ENCODE data around the gene TTC31. TPM values are rescaled to one million over a fixed set of nuclear protein-coding genes. Genes with fewer than 3 reads are reported as not detected.
"Not testable (repeated sequence)": the region's sequence is repeated elsewhere in the genome, so short reads cannot be mapped to it uniquely, and the experiment has no call there.

Gene TTC31
- 5.0 and 5.4 TPM in 2 replicates for total RNA-seq

DNA sequence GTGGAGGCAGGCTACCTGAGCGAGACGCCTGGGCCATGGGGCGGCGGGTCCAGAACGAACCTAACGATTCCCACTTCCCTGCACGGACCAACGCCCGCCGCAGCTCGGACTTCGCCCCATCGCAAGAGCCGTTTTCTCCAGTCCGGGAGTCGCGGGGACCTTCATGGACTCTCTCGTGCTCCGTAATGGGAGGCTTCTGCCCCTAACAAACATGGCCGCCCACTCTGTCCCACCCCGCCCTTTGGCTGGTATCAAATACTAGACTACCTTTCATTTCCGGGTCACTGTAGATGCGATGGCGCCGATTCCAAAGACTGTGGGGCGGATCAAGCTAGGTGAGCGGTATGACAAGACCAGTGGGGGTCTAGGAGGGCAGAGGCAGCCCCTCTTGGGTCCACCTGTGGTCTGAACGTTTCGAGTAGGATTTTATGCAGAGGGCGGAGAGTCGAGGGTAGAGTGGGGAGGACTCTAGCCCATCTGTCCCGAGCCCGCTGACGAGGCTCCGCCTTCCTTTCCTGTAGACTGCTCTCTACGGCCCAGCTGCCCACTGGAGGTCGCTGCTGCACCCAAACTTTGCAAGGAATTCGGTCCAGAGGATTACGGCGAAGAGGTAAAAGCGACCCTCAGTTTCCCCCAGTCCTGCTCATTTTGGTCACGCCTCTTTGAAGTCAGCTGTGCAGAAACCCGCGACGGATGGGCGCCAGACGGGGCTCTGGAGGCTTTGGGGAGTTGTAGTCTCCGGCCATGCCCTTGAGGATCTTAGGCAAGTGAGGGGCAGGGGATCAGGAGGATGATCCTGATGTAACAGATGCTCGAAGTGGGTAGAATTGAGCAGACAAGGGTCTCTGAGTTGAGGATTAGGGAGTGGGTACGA is at the start of gene TTC31, which contains the start of gene CCDC142:
Gene TTC31 (plus strand): TSS at position 281 of the 874 bp plus-strand sequence. CDS start 15 bp downstream, at position 296.
Gene CCDC142 (minus strand): TSS at position 198 of the 874 bp plus-strand sequence. CDS start 161 bp downstream, at position 37.
- DNase-seq (ENCODE audit: low read depth in 2 of 2), result peak; percentile 97

- DNase-seq (ENCODE audit: low read depth in 2 of 2), result no peak
Observed at GRCh38 chr2:74436111-74436805, 46.6 kb upstream of the TTC31 start.

DNA sequence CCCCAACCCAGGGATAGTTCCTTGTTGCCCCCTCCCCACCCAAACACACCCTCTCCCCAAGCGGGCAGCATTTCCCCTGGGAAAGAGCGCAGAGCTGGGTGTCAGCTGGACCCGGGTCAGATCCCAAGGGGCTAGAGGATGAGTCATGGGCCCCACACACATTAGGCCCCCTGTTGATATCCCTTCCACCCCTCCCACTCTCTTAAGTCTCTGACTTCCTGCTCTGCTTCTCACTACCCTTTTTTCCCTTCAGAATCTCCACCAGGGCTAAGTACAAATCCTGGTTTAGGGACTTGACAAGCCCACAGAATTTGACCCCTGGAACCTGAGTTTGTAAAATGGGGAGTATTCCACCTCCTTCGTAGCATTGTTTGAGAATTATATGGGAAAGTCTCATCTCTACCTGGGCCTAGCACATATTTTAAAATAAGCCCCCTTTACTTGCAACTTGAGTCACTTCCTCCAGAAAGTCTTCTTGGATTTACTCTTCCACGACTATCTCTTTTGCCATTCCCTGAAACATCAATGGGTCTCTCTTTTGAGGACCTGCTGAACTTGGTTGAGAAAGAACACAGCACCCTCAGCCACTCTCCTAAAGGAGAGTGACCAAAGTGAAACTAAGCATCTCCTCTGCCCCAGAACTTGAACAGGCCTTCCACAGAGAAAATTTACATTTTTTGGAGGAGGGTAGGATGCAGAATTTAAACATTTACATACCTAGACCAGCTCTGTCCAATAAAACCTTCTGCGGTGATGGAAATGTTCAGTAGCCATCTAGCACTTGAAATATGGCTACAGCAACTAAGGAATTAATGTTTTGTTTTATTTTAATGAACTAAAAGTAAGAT is 45.8 kb upstream of the TTC31 start:
- DNase-seq (ENCODE audit: low read depth in 2 of 2), result no peak

DNA sequence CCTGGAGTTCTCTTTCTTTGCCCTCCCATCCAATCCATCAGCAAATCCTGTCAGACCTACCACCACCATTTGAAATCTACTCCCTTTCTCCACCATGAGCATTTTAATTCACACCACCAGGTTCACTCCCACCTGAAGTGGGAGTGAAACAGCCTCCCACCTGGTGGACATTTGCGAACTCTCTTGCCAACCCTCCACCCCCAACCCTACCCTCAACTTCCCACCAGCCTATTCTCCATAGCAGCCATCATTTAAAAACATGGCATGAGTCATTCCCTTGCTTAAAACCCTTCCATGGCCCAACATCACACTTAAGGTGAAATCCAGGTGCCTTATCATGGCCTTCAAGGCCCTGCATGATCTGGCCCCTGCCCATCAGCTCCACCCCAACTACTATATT is 44.6 kb upstream of the TTC31 start:
- DNase-seq (ENCODE audit: low read depth in 2 of 2), result no peak

- no peak for DNase-seq (ENCODE audit: low read depth in 2 of 2)
Observed at GRCh38 chr2:74439373-74439772, 43.5 kb upstream of the TTC31 start.

DNA sequence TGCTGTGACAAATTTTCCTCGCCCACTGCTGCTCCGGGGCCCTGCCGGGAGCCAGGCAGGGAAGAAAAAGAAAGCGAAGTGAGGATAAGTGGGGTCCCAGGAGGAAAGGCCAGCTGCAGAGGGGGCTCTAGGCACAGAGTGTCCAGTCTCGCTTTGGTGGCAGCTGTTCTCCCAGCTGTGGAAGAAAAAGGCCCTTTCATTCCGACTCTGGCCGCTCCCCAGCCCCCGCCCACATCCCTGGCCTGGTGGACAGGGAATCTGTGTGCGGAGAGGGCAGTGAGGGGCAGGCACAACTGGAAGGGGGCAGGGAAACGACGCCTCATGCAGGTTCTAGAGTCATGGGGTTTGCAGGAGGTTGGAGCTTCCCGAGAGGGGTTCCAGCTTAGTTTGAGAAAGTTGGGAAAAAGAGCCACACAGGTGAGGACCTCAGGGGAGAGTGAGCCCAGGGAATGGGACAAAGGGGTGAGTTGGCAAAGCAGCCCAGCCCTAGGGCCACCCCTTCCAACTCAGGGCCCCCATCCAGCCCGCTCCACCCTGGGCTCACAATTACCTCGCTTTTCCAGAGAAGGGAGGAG is 43.0 kb upstream of the TTC31 start:
- DNase-seq (ENCODE audit: low read depth in 2 of 2), result peak in 1 of 2 donors; percentile 68

GRCh38 chr2:74440378-74441169 is 42.3 kb upstream of the TTC31 start:
- DNase-seq (ENCODE audit: low read depth in 2 of 2), result peak; percentile 52 to 81

DNA sequence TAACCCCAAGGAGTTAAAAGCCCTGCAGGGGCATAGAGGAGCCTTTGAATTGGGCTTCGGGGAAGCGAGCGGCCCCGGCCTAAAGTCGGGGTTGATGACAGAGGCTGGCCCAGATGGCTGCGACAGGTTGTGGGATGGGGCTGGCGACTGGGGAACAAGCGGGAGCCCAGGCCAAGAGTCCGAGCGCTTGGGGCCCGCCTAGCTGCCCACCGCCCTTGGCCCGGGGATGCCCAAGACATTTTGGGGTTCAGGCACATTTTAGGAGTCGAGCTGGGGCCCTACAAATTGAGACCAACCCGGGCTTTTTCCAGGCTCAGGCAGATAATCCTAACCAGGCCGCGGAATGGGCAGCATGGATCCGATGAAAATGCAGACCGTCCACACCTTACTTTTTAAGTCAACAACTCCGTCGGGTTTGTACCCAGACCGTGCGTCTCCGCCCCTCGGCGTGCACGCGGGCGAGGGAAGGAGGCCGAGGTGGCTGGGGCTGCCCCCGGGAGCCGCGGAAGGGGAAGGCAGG is 41.7 kb upstream of the TTC31 start:
- DNase-seq (ENCODE audit: low read depth in 2 of 2), result no peak

DNA sequence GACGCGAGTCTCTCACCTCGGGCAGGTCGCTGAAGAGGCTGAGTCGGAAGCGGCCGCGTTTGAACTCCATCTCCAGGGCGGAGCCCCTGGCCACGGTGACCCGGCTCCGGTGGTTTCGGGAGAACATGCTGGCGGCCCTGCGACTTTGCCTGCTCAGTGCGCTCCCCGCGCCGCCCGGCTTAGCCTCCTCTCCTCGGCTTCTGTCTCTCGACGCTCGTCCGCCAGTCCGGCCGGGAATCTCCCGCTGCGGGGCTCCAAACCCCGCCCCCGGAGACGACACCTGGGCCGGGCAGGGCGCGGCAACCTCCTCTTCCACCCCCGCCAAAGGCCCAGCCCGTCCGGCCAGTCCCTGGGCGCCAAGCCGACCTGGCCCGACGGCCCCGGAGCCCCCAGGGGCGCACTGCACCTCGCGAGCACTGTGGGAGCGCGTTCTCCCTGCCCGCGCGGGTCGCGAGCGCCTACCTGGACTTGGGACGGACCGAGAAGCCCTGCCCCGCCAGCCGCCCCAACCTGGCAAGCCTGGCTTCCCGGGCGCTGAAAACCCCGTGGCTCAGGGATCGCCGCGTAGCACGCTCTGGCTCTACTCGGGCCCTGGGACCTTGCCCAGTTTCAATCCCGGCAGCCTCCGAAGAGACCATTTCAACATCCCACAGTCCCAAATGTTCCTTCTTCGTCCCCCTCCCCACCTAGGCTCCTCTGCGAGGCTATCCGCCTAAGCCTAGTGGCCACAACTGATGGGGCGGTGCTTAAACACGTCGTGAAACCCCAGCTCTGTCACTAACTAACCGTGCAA is 41.0 kb upstream of the TTC31 start, which contains the start of gene RTKN:
Gene RTKN (minus strand): TSS at position 248 of the 793 bp plus-strand sequence. CDS start 121 bp downstream, at position 127.
- DNase-seq (ENCODE audit: low read depth in 2 of 2), result peak in 1 of 2 donors; percentile 38

- not testable (repeated sequence) for DNase-seq (ENCODE audit: low read depth in 2 of 2)
Observed at GRCh38 chr2:74442483-74443297, 40.2 kb upstream of the TTC31 start.

- DNase-seq (ENCODE audit: low read depth in 2 of 2), result peak in 1 of 2 donors; percentile 63
Observed at GRCh38 chr2:74444498-74445318, 38.2 kb upstream of the TTC31 start.

- no peak for DNase-seq (ENCODE audit: low read depth in 2 of 2)
Observed at GRCh38 chr2:74447230-74447999, 35.5 kb upstream of the TTC31 start.

DNA sequence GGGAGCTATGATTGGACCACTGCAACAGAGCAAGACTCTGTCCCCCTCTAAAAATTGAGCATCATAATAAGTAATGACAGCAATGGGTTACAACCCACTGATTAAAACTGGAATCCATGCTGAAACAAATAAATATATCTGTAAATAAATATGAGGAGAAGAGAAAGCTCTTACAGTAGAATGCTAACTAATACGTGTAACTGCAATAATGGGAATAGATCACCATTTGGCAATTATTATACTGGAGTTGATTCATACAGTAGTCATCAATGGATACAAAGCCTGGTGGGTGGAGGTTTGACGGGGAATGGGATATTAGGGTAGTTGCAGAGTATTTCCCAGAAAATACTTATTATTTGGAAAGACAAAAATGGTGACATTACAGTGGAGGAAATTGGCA is 34.1 kb upstream of the TTC31 start:
- no peak for DNase-seq (ENCODE audit: low read depth in 2 of 2)

DNA sequence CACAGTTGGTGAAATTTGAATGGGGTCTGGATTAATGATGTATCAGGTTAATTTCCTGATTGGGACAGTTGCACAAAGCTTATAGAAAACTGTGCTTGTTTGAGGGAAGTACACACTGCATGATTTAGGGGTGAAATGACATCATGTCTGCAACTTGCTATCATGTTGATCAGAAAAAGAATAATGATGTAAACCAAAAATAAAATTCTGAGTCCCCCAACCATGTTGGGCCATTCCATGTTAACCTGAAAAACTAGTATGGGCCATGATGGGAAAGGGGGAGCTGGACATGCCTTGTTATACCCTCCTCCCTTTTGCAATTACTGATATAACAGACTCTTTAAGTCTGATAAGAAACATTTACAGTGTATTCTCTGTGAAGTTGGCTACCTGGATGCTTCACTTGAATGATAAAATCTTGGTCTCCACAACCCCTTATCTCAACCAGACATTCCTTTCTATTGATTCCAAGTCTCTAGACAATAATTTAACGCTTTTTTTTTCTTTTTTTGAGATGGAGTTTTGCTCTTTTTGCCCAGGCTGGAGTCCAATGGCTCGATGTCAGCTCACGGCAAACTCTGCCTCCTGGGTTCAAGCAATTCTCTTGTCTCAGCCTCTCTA is 32.2 kb upstream of the TTC31 start:
- no peak for DNase-seq (ENCODE audit: low read depth in 2 of 2)

DNA sequence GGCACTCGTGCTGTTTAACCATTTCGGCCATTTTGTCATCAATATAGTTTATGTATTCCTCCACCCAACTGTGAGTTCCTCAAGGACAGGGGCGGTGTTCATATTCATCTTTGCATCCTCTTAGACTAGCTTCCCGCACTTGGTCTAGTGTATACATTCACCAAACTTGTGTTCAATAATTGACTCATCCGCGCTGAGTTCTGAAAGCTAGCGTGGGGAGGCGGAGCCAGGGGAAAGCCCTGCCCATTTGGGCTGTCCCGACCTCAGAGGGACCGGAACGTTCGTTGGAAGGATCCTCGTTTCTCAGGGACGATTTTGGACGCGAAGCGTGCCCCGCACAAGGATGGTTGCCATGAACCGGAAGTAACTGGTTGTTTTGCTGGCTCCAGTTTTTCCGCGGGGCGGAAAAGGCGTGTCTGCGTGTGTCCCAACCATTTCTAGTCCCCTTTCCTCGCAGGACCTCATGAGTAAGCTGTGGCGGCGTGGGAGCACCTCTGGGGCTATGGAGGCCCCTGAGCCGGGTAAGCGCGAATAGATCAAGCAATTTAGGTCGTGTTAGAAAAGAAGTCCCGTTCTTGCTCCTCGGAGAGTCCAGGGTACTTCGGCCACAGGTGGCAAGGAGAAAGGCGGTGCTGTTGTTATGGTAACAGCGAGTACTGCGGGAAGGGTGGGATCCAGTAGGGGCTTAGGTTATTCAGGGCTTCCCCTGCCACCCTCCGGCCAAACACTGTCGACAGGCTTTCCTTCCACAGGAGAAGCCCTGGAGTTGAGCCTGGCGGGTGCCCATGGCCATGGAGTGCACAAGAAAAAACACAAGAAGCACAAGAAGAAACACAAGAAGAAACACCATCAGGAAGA is 28.0 kb upstream of the TTC31 start, which contains the start of gene INO80B:
Gene INO80B (plus strand): TSS at position 434 of the 858 bp plus-strand sequence. CDS start 30 bp downstream, at position 464.
- peak; percentile 99 for DNase-seq (ENCODE audit: low read depth in 2 of 2)
